Daoy (cell line): Measurements from ENCODE around the gene GRID2. TPM values are rescaled to one million over a fixed set of nuclear protein-coding genes. Genes with fewer than 3 reads are reported as not detected.
A peak's percentile ranks its signal among the peaks of the same experiment; 100 is the strongest.

ENCODE experiments used
- DNase-seq: peaks from one replicate; pipeline ENCODE4 v3.0.0-alpha.2; 2015; ENCODE audit warnings: low read depth
- total RNA-seq: library from RNA; depleted of rRNA; stranded (reverse); fragments of >200 nt; shearing (Covaris generic); gene quantifications from 2 replicates; pipeline ENCODE4 v1.2.3, GENCODE V29; 2014

The GRID2 gene
- total RNA-seq, 1 experiment from 2014 or later: 3.5 TPM

DNA sequence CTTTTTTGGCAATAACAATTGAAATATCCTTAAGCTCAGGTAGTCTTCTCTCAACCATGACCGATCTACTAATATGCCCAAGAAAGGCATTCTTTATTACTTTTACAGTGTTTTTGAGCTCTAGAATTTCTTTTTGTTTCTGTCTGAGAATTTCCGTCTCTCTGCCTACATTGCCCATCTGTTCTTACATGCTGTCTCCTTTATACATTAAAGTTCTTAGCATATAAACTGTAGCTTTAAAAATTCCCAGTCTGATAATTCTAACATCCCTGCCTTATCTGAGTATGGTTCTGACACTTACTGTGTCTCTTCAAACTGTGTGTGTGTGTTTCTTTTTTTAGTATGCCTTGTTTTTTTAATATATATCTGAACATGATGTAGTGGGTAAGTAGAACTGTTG is 658.1 kb downstream of the GRID2 start:
- no peak for DNase-seq

DNA sequence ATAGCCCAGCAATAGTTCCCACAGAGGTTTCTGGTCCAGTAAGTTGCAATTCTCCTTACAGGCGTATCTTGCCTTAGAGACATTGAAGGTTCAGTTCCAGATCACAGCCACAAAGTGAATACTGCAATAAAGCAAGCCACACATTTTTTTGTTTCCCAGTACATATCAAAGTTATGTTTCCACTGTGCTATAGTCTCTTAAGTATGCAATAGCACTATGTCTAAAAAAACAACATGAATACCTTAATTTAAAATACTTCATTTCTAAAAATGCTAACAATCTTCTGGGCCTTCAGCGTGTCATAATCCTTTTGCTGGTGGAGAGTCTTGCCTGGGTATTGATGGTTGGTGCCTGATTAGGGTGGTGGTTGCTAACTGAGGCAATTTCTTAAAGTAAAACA is 659.1 kb downstream of the GRID2 start:
- no peak for DNase-seq

DNA sequence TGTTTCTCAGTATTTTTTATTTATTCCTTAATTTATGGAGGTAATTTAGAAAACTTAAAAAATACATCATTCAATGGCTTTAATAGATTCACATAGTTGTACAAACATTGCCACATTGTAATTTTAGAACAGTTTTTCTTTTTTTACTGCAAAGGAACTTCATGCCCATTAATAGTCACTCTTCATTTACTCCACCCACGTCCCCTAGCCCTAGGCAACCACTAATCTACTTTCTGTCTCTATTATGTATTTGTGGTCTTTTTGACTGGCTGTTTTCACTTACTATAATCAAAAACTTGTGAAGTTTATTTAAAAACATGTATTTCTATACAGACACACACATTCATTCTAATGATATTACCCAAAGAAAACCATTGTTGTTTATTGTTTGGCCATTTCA is 664.8 kb downstream of the GRID2 start:
- no peak for DNase-seq

DNA sequence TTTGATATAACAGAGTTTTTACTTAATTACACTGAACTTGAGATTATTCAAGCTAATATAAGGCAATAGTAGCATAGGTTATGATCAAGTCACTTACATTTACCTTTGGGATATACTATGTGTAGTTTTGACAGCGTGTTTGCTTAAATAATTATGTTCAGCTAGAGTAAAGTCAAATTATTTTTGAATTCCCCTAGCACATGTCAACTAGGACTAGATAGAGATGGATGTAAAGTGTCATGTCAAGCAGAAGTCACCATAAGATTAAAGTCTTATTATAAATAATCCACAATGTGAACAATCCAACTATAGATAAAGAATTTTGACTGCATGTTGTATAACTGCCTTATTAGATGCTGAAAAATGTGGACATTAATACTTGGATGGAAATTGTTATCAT is 665.2 kb downstream of the GRID2 start:
- no peak for DNase-seq

- peak; percentile 52 for DNase-seq
These were observed 666.0 kb downstream of the GRID2 start for GRCh38 chr4:92969650-92970379.

DNA sequence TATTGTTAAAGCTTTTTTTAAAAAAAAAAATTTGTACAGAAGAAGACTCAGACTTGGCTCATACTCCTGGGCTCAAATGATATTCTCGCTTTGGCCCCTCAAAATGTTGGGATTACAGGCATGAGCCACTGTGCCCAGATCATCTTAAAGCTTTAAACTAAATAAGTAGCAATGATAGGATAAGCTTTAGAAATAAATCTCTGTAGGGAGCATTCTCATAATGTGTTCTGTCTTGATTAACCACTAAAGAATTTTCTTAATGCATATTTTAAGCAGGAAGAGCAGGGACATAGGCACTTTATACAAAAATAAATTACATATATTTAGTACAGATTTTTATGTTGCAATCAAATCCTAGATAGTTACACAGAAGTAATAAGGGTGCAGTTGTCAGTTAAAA is 667.2 kb downstream of the GRID2 start:
- no peak for DNase-seq

- no peak for DNase-seq
These were observed 684.5 kb downstream of the GRID2 start for GRCh38 chr4:92988301-92988700.

GRCh38 chr4:92992758-92993157 is 689.0 kb downstream of the GRID2 start:
- no peak for DNase-seq

DNA sequence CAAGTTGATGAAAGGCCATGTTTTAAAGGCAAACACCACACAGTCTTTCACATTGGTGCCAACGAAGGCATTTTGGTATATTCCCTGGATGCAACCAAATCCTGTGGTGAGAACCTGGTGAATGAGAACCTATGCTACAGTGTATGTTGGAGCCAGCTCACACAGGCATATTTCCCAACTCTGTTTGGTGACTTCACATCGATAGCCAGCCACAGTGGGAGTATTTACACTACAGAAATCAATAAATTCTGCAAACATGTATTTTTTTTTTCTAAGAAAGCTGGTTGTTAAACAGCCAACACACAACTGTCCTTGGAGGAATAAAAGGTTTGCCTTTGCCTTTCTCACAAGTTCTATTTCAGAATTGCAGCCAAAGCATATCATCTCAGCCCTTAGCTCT is 691.0 kb downstream of the GRID2 start:
- DNase-seq: no peak

GRCh38 chr4:92996533-92996932 is 692.8 kb downstream of the GRID2 start:
- DNase-seq: no peak

DNA sequence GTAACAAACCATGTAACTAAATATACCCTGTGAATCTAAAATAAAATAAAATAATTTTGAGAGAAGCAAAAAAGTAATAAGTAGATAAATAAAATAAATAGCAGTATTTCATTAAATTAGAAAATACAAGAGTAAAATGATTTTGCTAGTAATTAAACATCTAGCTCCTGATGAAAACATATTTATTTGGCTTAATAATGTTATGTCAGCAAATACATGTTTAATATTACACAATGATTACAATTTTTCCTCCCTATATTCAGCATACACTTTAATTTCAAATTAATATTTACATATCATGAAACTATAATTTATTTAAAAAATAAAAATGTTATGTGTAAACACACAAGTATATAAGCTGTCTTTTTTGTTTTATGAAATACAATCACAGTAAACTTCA is 697.1 kb downstream of the GRID2 start:
- DNase-seq: no peak

- no peak for DNase-seq
These were observed 698.5 kb downstream of the GRID2 start for GRCh38 chr4:93002240-93002639.

GRCh38 chr4:93016350-93016749 is 712.6 kb downstream of the GRID2 start:
- DNase-seq: no peak

DNA sequence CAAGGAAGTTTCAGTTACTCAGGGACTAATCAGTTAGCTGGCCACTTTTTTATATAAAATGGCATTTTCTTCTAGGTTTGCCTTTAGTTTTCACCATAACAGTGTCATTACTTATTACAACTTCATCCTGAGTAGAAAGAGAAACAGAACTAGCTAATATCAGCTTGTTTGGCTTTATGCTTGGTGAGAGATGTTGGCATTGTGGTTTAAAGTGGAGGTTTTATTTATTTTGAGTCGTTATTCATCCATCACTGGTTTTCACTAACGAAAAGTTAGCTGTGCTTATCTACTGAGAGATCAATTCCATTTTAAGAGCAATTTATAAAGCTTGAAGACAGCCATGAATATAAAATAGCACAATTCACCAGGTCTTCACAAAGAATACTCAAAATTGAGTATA is 714.5 kb downstream of the GRID2 start:
- DNase-seq: no peak

- no peak for DNase-seq
These were observed 715.0 kb downstream of the GRID2 start for GRCh38 chr4:93018806-93019205.

DNA sequence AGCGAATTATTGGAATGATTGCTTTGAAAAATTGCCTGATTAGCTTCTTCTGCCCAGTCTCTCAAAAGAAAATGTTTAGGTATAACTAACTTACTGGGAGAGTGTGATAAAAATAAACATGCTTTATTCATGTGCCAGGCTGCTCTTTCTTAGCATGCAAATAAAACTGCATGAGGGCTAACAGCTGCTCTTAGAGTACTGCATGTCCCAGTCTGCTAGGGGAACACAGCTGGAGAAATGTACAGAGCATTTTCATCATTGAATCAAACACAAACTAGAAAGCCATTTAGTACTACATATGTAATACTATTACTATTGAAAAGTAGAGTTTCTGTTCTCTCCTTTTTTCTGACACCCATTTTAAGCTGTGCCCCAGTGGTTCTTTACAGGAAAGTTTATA is 726.0 kb downstream of the GRID2 start:
- DNase-seq: no peak

DNA sequence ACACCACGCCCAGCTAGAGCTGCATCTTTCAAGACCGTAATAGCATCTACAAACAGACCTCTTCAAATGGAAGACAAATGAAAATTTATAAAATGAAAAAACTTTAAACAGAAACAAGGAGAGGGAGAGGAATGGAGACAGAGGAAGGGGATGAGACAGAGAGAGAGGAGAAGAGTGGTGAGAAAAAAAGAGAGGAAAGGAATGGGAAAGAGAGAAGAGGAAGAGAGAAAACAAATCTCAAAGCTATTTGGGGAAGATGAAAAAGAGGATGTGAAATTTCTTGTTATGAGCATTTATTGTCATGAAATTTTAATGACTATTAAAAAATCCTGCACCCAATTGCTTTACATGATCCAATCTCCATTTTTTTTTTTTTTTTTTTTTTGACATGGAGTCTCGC is 726.9 kb downstream of the GRID2 start:
- DNase-seq: no peak

DNA sequence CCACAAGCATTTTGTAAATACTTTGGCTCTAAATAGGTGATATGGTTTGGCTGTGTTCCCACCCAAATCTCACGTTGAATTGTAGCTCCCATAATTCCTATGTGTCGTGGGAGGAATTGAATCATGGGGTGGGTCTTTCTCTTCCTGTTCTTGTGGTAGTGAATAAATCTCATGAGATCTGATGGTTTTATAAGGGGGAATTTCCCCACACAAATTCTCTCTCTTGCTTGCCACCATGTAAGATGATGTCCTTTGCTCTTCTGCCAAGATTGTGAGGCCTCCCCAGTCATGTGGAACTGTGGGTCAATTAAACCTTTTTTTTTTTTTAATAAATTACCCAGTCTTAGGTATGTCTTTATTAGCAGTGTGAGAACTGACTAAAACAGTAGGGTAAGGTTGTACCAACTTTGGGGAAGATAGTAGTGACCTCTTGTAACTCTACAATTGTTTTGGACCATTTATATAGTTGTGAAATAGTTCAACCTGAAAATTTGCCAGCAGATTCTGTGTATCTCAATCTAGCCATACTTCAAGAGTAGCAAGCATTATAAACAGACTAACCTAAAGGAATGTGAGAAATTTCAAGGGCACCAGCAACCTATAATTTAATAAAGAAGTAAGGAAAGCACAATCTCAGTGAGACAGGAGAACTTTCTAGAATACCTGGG is 727.8 kb downstream of the GRID2 start:
- DNase-seq: no peak

DNA sequence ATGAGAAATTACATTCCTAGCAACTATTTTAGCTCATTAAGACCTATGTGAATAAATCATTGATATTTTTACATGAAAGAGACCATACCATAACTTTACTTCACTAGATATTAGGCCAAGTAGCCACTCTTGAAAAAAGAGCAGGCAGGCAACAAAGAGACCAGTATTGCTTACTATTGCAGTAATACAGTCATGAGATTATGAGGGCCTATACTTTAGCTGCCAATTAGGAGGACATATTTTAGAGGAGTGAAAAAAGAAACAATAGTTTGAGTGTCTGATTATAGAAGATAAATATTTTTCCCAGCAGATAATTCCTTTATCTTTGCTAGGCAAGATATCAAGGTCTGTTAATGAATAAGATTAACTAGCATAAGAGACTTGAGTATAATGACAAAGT is 739.0 kb downstream of the GRID2 start:
- DNase-seq: no peak

DNA sequence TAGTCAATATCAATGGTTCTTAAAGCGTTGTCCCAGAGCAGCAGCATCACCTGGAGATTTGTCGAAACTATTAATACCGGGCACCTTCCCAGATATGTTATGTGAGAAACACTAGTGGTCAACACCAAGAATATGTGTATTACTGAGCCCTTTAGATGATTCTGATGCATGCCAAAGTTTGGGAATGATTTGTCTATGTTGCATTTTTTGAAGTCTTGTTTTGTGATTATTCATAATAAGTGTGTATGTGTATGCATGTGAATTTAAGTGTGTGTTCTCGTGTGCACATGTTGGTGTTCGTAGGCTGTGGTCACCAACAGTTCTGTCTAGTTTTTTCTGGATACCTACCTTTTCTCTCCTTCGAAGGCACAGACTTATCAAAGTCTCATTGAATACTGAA is 749.4 kb downstream of the GRID2 start:
- no peak for DNase-seq

DNA sequence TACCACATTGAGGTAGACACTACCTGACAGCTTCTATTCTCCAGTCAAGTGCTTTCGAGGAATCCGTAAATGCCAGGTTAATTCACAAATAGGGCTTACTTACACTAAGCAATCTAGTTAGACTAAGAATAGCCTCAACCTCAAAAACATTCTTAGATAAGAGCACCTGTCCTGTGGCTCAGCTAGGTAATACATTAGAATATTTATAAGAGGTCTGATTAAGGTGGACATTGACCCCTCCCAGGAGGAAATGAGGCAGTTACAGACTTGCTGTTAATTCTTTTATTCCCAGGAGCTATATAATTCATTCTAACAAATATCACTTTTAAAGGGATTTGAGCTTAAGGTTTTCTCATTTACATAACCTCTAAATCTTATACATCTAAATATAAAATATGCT is 758.1 kb downstream of the GRID2 start:
- no peak for DNase-seq

DNA sequence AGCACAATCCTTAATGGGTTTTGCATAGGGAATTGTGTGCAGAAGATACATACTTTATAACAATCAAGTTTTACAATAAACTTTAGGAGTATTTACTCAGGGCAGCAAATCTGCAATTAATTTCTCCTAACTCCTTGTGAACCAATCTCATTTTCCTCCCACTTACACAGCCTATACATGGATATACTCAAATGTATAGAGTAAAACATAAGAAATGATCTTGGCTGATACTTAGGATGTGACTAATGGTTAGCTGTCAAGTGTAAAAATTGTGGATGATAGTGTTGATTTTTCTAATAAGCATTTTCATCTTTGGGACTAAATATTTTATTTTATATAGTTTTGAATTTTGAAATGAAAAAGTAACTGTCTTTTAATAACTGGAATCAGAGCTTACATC is 759.6 kb downstream of the GRID2 start:
- no peak for DNase-seq

- no peak for DNase-seq
These were observed 762.0 kb downstream of the GRID2 start for GRCh38 chr4:93065790-93066189.

GRCh38 chr4:93066749-93067148 is 763.0 kb downstream of the GRID2 start:
- peak; percentile 52 for DNase-seq
